GM18867 (cell line): ENCODE results near the gene ZDHHC20.

Experiments
- ATAC-seq: cut with Tn5 transposase; IDR thresholded peaks from one replicate; pipeline ENCODE4 v1.9.1; 2021; ENCODE audit warnings: mild to moderate bottlenecking, moderate library complexity; ENCODE audit not compliant: unreplicated experiment

Gene ZDHHC20

DNA sequence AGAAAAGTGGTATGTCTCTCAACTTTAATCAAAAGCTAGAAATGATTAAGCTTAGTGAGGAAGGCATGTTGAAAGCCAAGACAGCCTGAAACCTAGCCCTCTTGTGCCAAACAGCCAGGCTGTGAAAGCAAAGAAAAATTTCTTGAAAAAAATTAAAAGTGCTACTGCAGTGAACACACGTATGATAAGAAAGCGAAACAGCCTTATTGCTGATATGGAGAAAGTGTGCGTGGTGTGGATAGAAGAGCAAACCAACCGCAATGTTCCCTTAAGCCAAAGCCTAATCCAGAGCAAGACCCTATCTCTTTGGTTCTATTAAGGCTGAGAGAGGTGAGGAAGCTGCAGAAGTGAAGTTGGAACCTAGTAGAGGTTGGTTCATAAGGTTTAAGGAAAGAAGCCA is 96.4 kb downstream of the ZDHHC20 start:
- ATAC-seq = no peak

DNA sequence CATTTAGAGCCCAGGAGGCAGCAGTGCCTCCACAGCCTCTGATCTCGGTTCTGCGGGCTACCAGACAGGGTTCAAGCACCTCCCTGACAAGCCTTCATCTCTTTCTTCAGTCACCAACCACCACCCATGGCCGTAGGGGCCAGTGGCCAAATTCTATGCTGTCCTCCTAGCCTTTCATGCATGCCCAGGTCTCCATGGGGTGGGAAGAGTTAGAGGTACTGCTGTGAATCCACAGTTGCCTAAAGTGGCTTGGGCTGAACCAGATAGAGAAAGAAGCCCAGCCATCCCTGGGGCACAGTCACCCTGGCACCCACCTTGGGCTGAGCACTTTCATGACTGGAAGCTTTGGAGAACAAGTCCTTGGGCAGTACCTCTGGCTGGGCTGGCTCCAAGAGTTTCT is 97.4 kb downstream of the ZDHHC20 start:
- no peak for ATAC-seq

DNA sequence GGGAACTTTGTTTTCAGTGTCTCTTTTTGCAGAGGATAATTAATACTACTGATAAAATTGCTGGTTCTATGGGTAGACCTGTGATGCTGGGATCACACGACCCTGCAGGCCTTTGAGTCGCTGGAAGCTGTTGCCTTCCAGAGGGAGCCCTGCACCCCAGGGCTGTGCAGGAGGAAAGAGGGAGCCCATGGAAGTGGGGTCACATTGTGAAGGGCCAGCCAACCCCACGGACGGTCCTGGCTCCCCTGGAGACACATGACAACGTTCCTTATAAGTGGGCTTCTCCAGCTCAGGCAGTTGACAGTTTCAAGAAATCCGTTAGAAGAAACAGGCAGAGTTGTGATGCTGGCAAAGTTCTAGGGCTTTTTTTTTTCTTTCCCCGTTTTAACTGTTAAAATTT is 98.0 kb downstream of the ZDHHC20 start:
- no peak for ATAC-seq

DNA sequence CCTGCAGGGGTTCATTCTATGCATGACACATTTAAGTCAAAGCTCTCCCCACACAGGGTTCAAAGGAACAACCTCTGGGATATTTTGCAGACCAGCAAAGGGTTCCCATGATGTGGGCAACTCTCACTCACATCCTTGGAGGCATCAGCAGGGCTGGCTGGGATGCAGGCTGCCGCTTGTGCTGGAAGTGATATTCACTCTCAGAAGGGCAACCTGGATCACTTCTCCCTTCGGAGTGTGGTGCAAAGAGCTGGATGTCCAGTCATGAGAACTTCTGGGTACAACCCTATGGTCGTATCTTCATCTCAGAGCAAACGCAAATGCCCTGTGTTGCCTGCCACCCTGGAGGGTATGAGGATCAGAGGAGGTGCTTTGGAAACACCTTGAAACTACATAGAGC is 98.6 kb downstream of the ZDHHC20 start:
- ATAC-seq = no peak

DNA sequence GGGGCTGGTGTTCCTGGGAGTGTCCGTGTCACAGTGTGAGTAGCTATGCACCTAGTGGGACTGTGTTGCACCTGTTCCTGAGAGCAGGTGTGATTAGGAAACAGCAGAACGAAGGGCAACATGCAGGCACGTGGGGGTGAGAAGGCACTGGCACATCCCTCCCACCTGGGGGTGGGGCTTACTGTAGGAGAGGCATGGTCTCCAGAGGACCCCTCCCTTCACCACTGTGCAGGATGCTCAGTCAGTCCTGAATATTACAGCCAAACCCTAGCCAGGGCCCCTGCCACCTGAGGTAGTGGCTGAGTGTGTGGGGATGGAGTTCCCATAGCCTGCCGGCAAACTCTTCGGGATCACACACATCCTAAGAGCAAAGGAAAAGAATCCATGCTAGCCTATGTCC is 99.2 kb downstream of the ZDHHC20 start:
- no peak for ATAC-seq

DNA sequence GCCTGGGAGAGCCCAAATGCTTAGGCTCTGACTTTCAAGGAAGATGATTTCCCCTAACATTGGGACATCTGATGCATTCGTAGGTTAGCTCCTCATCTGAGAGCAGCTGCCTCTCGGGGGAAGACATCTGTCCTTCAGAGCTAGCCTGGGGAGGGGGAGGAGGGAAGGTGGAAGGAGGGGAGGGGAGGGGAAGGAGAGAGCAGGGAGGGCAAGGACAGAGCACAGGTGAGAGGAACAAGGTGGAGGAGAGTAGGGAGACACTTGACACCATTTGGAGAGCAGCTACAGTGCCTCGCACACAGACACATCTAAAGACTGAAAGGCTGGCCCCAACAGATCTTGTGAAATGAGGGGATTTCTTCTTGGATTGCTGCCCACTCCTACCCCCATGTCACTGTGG is 103.8 kb downstream of the ZDHHC20 start:
- ATAC-seq = no peak

DNA sequence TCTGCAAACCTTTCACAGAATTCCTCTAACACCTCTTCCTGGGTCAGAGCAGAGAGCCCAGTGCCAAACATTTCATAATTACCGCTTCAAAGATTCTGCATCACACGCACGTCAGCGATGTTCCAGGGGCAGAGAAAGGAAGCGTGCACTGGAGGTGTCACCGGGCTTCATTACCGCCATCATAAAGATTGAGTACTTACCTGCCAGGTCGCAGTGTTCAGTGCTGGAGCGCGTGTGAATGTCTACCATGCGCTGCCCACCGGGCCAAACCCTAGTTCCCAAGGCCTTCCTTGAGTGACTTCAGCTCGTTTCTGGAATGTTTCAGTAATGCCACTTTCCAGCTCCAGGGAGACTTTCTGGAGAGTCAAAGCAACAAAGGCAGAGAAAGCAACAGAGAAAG is 104.4 kb downstream of the ZDHHC20 start:
- no peak for ATAC-seq

DNA sequence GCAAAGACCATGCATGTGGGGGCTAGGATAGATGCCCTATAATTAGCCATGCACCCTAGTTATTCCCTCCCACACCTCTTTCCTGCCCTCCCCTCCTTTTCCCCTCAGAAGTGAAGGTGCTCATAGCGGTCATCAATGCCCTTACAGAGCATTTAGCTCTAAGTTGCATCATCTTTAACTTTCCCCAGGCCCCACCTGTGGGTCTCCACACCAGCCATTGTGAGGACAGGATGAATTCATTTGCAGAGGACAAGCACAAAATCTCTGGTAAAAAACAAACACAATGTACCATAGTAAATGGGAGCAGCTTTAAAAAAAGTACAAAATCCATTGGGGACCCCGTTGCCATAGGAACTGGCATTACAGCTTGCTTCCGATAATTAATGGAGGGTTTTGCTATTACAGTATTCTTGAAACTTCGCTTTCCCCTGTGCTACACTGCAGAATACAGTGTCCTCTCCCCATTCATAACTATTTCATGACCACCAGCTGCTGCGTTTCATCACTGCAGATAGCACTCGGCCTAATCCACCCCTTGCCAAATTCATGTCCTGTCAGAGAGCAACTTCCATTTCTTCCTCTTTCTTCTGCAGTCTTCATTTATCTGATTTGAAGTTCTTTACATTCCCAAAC is 110.5 kb downstream of the ZDHHC20 start:
- no peak for ATAC-seq

DNA sequence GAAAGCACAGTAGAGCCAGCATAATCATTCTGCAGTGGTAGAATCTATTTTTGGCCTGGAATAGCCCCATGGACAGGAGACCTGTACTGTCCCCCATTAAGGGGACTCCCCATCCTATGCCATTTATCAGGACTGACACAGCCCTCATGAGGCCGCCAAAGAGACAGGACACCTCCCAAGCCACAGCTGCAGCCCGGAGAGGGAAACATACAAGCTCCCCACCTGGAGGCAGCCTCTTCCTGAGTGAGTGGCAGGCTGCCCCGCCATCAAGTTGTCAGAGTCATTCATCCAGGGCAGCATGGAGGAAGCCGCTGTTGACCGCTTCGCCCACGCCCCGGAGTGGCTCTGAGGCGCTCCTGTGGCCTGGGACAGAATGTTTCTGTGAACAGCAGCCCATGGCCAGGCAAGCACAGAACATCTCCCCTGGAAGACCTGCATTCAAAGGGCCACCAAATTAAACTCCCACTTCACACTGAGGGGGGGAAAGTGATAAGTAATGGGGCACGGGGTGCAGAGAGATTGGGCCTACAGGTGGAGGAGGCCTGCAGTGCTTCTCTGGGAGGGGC is 111.3 kb downstream of the ZDHHC20 start:
- ATAC-seq = no peak

DNA sequence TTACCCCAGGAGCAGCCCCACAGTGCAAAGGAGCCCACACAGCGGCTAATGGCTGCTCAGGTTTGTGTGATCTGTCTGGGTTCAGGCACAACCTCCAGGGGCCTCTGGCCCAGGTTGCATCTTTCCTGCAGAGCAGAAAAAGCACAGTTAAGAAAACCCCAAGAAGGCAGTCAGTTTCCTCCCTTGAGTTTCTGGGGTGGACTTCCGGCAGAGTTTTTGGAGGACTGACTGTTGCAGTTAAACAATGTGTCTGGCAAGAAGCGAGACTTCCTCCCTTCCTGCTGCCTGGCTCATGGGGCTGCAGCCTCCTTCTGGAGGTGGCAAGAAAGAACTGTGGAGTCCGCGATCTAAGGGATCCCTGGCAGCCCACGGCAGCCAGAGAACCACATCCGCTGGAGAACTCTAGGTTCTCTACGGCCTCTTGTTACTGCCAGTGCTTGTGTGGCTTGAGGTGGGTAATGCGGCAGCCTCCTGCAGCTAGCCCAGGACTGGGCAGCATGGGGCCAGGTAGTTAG is 114.4 kb downstream of the ZDHHC20 start:
- no peak for ATAC-seq

DNA sequence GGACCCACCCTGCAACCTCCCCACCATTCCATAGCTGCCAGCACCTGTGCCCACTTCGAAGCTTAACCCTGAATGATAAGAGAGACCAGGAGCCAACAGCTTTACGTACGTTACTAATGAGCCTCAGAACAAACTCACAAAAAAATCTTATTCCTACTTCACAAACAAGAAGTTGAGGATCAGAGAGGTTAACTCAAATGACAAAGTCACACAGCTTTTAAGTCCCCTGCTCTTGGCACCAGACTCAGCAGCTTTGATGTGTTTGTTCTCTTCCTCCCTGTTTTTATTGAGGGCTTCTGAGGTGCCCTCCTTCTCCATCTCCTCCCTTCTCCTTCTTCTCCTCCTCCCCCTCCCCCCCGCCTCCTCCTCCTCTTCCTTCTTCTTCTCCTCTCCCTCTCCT is 115.4 kb downstream of the ZDHHC20 start:
- no peak for ATAC-seq

DNA sequence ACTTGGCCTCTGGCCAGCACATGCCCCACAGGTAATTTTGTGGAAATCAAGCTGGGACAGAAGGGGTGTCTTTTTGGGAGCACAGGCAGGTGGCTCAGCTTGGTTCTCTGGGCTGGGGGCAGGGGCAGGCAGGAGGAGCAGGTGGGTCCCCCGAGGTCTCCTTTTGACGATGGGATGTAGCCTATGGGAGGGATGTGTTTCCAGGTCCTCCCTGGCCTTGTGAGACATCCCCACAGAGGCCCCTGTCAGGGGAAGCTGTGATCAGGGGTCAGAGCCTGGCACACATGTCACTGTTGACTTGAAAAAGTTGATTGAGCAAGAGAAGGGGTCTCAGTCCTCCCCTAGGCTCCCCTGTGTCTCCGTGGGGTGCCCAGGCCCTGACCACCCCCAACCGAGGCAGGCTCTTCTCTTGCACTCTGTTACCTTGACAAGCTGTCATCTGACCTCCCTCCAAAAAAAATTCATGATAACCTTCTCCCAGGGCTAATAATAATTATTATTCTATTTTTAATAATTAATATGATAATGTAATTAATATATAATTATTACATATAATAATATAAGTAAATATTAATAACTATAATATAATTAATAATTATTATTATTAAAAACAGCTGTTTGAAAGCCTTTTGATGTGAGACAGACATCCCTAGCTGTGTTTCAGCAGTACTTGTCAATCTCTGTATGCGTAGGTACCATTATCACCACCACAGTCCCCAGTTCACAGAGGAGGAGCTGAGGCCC is 116.2 kb downstream of the ZDHHC20 start:
- no peak for ATAC-seq

DNA sequence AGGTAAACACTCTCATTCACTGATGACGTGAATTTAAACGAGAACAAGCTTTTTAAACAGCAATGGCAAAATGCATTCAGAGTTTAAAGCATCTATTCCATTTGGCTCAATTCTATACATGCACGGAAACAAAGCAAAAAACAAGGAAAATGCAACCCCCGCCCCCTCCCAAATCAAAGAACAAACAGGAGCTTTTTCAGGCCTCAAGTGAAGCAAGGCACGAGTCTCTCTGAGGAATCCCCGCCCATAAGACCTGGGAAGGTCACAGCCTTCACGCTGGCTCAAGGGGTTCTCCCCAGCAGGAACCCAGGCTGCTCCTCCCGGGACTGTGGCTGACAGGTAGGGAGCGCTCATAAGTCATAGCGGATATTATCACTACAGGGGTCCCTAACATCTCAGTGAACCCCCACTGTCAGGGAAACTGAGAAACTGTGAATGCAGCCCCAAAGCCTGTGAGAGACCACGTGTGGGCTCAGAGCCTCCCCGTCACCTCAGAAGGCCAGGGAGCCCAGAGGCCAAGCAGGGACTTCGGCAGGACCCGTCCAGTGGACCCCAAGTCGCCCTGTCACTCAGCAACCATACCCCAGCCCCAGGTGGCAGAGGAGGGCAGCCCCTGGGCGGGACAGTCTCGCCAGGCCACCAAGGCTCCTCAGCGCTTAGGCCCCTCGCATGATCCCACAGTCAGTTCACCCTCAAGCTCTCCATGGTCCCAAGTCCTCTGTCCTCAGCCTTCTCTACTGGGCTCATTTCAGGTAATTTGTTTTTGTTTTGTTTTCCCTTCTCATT is 117.3 kb downstream of the ZDHHC20 start:
- no peak for ATAC-seq

DNA sequence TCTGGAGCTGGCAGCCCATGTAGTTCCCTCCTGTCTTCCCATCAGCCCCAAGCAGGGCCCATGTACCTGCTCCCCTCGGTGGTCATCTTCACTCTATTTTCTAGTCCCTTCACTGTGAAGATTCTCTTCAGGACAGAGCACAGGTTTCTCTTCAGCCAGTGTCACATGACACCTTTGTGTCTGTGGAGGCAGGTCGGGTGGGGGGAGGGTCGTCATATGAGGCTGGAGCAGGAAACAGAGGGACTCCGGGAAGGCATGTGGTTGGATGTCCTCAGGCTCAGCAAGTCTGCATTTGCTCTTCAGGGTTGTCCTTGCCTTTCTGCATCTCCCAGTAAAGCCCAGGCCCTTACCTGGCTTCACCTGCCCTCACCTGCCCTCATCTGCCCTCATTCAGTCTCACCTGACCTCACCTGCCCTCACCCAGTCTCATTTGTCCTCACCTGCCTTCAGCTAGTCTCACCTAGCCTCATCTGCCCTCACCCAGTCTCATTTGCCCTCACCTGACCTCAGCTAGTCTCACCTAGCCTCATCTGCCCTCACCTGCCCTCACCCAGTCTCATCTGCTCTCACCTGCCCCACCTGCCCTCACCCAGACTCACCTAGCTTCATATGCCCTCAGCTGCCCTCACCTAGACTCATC is 120.3 kb downstream of the ZDHHC20 start:
- no peak for ATAC-seq

DNA sequence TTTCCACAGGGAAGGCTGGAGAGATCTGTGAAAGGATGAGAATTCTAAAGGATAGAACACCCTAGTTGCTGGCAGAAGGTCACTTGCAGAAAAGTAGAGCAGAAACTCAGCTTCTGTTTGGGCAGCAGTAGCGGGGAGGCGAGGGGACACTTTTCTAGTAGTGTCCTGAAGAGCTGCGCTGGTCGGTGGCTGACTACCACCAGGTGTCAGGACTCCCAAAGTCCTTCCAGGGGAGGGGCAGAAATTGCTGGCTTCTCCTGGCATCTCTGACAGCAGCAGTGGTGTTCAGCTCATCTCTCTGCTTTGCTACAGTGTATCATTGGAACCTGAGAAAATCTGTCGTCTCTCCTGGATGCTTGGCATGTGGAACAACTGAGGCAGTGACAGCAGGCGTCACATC is 120.9 kb downstream of the ZDHHC20 start:
- no peak for ATAC-seq

DNA sequence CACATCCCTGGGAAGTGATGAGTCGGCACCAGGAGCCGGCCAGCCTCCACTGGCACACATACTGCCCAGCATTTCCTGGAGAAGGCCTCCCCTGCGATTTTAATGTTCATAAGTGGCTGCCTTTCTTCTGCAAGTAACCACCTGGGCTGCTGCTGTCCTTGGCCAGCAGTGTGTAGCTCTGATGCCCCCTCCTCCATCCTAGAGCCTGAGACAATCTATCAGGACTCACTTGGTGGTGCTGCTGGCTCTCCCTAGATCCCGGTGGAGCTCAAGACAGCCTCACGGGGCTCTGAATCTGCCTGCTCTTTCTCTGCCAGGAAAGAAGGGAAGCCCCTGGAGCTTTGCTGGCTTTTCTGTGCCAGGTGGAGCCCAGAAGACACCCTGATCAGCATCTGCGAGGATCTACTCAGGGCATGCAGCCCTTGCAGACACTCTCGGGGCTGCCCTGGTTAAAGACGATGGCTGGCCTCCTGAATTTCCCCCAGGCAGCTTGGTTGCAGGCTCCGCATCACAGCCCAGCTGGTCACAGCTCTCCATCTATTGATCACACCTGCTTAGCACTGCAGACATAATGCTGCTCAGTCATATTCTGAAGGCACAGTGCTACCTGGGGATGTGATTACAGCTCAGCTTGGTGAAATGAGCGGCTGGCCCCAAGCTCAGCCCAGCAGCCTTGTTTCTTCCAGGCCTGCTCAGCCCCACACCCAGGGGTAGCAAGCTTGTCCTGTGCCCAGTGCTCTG is 122.3 kb downstream of the ZDHHC20 start:
- ATAC-seq = no peak

DNA sequence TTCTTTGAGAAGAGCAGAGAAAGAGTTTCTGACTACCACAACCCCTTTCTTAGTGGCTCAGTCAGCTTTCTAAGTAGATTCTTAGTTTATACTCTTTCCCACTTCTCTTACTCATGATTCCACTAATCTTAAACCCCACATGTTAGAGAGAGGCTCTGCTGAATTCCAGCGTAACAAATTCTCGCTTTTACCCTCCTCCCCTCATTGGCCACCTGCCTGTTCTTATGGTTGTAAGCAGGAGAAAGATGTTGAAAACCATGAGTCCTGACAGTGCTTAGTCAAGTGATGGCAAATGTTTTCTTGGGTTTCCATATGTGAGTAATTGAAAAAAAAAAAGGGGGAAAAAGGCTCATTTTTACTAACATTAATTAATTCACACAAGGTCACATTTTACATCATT is 125.9 kb downstream of the ZDHHC20 start:
- no peak for ATAC-seq

DNA sequence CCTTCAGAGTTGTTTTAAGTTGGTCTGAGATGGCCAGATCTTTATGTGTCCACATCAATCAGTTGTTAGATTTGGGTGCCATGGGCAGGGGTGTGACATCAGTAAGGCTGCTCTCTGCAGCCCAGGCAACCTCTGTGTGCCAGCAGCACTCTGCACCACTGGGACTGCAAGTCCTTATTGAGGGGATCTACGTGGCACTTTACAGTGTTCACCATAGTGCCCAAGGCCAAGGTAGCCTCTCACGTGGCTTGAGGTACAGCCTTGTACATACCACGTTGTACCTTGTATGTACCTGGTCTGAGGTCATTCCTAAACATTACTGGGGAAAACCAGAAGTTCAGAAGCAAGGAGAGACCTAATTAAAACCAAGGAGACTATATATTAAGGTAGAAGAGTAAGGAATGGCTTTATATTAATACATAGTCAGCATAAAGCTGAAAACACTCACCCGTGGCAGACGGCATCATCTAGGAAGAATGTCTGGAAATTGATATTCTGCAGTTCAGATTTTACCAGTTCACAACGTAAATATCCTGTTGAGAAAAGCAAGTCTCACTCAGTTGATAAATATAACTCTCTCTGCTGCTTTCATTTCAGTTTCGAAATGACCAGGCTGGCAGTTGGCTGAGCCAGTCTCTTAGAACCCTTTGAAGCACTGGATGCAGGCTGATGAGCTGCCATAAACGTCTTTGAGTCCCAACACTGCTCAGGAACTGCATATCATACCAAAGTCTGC is 128.8 kb downstream of the ZDHHC20 start:
- ATAC-seq = peak; percentile 87

DNA sequence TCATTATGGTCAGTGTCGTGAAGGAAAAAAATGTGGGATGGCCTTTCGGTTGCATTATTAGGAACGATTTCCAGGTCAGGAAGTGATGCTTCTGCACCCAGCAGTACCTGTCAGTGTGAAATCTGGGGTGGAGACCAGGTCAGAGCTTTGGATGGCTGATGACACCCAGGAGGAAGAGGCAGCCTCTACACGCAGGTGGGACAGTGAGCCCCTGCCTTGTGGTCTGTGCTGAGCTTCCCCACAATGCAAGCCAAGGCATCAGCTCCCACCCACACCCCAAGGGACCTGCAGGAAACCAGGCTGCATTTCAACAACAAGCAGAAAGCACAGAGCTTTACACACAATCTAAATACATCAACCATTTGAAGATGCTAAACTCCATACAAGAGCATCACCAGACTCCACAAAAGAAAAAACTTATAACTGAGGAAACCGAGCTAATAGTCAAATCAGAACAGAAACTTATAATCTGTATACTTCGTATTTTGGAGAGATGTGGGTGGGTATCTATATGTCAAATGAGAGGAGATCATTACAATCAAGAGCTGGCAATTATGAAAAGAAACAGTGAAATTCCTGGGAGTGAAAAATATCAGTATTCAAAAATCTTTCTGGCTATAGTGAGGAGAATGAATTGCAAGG is 130.1 kb downstream of the ZDHHC20 start:
- ATAC-seq = no peak
